HK-2 (cell line): ENCODE measurements around the gene MATN3.
A peak's percentile ranks its signal among the peaks of the same experiment; 100 is the strongest.
"Not testable (repeated sequence)": the region's sequence is repeated elsewhere in the genome, so short reads cannot be mapped to it uniquely, and the experiment has no call there.

Experiments
- DNase-seq: peaks from one replicate; pipeline ENCODE4 v3.0.0-alpha.2; 2018; ENCODE audit not compliant: unreplicated experiment

MATN3 gene

GRCh38 chr2:20012282-20013125 is at the start of gene MATN3:
MATN3 (minus strand) TSS chr2:20012668; CDS start chr2:20012631, 37 bp downstream.
- DNase-seq, result peak; percentile 51

GRCh38 chr2:20061940-20062339 is 49.5 kb upstream of the MATN3 start:
- DNase-seq, result no peak

GRCh38 chr2:20061476-20061875 is 49.0 kb upstream of the MATN3 start:
- no peak for DNase-seq

GRCh38 chr2:20060106-20060505 is 47.6 kb upstream of the MATN3 start:
- DNase-seq, result no peak

GRCh38 chr2:20057268-20057667 is 44.8 kb upstream of the MATN3 start:
- DNase-seq, result no peak

- no peak for DNase-seq
Observed at GRCh38 chr2:20054931-20055330, 42.5 kb upstream of the MATN3 start.

GRCh38 chr2:20054119-20054518 is 41.7 kb upstream of the MATN3 start:
- DNase-seq, result no peak

GRCh38 chr2:20052861-20053281 is 40.4 kb upstream of the MATN3 start:
- DNase-seq, result no peak

GRCh38 chr2:20052229-20052851 is 39.9 kb upstream of the MATN3 start:
- DNase-seq, result no peak

GRCh38 chr2:20051532-20052228 is 39.2 kb upstream of the MATN3 start, which contains the start of gene LAPTM4A:
LAPTM4A (minus strand) TSS chr2:20051628; CDS start chr2:20051520, 108 bp downstream.
- peak; percentile 98 for DNase-seq

- DNase-seq, result peak; percentile 33
Observed at GRCh38 chr2:20050646-20051531, 38.4 kb upstream of the MATN3 start.

GRCh38 chr2:20050104-20050645 is 37.7 kb upstream of the MATN3 start:
- peak; percentile 10 for DNase-seq

- DNase-seq, result no peak
Observed at GRCh38 chr2:20049637-20050036, 37.2 kb upstream of the MATN3 start.

- no peak for DNase-seq
Observed at GRCh38 chr2:20048488-20049448, 36.3 kb upstream of the MATN3 start.

- not testable (repeated sequence) for DNase-seq
Observed at GRCh38 chr2:20045712-20046292, 33.3 kb upstream of the MATN3 start.

GRCh38 chr2:20044778-20045177 is 32.3 kb upstream of the MATN3 start:
- DNase-seq, result no peak

GRCh38 chr2:20042531-20042930 is 30.1 kb upstream of the MATN3 start:
- DNase-seq, result no peak

- no peak for DNase-seq
Observed at GRCh38 chr2:20040489-20041172, 28.2 kb upstream of the MATN3 start.

GRCh38 chr2:20037660-20038059 is 25.2 kb upstream of the MATN3 start:
- no peak for DNase-seq
